Nephron progenitor cell (in vitro differentiated cells): ENCODE data around the gene LASP1NB.

Experiments
- DNase-seq: peaks from one replicate; pipeline ENCODE4 v3.0.0; 2021
- H3K27ac Mint-ChIP-seq: 2 replicates; pipeline ENCODE4 v1.8.0; 2021; ENCODE audit warnings: mild to moderate bottlenecking, moderate library complexity, mixed read lengths
- H3K27me3 Mint-ChIP-seq: 2 replicates; pipeline ENCODE4 v1.8.0; 2021; ENCODE audit warnings: mild to moderate bottlenecking, low read depth, mixed read lengths; ENCODE audit not compliant: poor library complexity
- H3K36me3 Mint-ChIP-seq: 2 replicates; pipeline ENCODE4 v1.8.0; 2021; ENCODE audit warnings: low read depth, mixed read lengths
- H3K4me1 Mint-ChIP-seq: 2 replicates; pipeline ENCODE4 v1.8.0; 2021; ENCODE audit warnings: mixed read lengths
- H3K4me3 Mint-ChIP-seq: 2 replicates; pipeline ENCODE4 v1.8.0; 2021; ENCODE audit warnings: mild to moderate bottlenecking, moderate library complexity, mixed read lengths
- H3K9me3 Mint-ChIP-seq: 2 replicates; pipeline ENCODE4 v1.8.0; 2021; ENCODE audit warnings: mild to moderate bottlenecking, moderate library complexity, mixed read lengths
- TF ChIP-seq, protein P1 (sequence below): fragments of 200-600 bp; sonication (generic); IDR thresholded peaks from 2 replicates; pipeline ENCODE4 v1.5.0; 2021; ENCODE audit warnings: antibody characterized with exemption

LASP1NB gene

GRCh38 chr17:38915639-38915995, 9.8 kb upstream of the LASP1NB start:
- Mint-ChIP-seq H3K4me1 (peaks cover 24% of the 10 kb centered on the region), H3K27me3 (no peaks in the 10 kb centered on the region), H3K4me3 (no peak overlapping the region), H3K9me3 (no peaks in the 10 kb centered on the region), H3K36me3 (peaks cover 38% of the 10 kb centered on the region), H3K27ac (no peak overlapping the region)
- DNase-seq, result no peak
- TF ChIP-seq, protein P1, sequence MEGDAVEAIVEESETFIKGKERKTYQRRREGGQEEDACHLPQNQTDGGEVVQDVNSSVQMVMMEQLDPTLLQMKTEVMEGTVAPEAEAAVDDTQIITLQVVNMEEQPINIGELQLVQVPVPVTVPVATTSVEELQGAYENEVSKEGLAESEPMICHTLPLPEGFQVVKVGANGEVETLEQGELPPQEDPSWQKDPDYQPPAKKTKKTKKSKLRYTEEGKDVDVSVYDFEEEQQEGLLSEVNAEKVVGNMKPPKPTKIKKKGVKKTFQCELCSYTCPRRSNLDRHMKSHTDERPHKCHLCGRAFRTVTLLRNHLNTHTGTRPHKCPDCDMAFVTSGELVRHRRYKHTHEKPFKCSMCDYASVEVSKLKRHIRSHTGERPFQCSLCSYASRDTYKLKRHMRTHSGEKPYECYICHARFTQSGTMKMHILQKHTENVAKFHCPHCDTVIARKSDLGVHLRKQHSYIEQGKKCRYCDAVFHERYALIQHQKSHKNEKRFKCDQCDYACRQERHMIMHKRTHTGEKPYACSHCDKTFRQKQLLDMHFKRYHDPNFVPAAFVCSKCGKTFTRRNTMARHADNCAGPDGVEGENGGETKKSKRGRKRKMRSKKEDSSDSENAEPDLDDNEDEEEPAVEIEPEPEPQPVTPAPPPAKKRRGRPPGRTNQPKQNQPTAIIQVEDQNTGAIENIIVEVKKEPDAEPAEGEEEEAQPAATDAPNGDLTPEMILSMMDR, result no peak

DNA sequence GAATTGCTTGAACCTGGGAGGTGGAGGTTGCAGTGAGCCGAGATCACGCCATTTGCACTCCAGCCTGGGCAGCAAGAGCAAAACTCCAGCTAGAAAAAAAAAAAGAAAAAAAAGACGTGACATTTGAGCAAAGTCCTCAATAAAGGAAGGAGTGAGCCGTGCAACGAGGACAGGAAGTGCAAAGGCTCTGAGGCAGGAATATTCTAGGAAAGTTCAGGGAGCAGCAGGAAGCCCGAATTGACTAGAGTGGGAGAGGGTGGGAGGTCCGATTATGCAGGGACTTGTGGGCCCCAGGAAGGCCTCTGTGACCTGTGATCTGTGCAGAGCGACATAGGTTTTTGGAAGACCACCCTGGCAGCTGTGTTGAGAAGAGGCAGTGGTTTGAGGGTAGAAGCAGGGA, 8.6 kb upstream of the LASP1NB start:
- Mint-ChIP-seq H3K27ac (peak overlapping the region; percentile 64), H3K36me3 (peaks cover 38% of the 10 kb centered on the region), H3K4me3 (no peak overlapping the region), H3K9me3 (no peaks in the 10 kb centered on the region), H3K27me3 (no peaks in the 10 kb centered on the region), H3K4me1 (peaks cover 35% of the 10 kb centered on the region)
- no peak for DNase-seq
- TF ChIP-seq, protein P1, result no peak

GRCh38 chr17:38917259-38917658, 8.2 kb upstream of the LASP1NB start:
- Mint-ChIP-seq H3K4me3 (no peak overlapping the region), H3K4me1 (peaks cover 40% of the 10 kb centered on the region), H3K27ac (peak overlapping the region; percentile 64), H3K27me3 (no peaks in the 10 kb centered on the region), H3K9me3 (no peaks in the 10 kb centered on the region), H3K36me3 (peaks cover 38% of the 10 kb centered on the region)
- TF ChIP-seq, protein P1, result no peak
- DNase-seq, result no peak

DNA sequence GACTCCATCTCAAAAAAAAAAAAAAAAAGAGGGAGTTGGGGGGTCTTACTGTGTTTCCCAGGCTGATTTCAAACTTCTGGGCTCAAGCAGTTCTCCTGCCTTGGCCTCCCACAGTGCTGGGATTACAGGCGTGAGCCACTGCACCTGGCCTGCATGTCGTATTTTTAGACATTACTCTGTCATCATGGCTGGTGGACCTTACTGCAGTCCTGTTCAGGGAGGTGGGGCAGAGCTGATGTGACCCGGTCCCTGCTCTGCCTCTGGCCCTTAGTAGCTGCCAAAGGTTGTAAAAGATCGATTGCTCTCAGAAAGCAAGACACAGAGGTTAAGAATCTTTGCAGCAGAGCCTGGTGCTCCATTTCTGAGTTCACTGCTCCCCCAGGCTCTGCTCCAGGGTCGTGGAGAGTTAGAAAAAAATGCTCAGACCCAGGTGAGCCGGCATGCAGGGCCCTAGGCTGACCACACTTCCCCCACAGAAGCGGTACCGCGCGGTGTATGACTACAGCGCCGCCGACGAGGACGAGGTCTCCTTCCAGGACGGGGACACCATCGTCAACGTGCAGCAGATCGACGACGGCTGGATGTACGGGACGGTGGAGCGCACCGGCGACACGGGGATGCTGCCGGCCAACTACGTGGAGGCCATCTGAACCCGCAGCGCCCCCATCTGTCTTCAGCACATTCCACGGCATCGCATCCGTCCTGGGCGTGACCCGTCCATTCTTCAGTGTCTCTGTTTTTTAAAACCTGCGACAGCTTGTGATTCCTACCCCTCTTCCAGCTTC, 7.1 kb upstream of the LASP1NB start:
- no peaks in the 10 kb centered on the region for H3K9me3 Mint-ChIP-seq
- peak overlapping the region; percentile 83 for H3K27ac Mint-ChIP-seq
- H3K4me3 Mint-ChIP-seq, result no peak overlapping the region
- H3K27me3 Mint-ChIP-seq, result no peaks in the 10 kb centered on the region
- DNase-seq, result no peak
- H3K4me1 Mint-ChIP-seq, result peaks cover 40% of the 10 kb centered on the region
- peaks cover 38% of the 10 kb centered on the region for H3K36me3 Mint-ChIP-seq
- TF ChIP-seq, protein P1, result no peak

DNA sequence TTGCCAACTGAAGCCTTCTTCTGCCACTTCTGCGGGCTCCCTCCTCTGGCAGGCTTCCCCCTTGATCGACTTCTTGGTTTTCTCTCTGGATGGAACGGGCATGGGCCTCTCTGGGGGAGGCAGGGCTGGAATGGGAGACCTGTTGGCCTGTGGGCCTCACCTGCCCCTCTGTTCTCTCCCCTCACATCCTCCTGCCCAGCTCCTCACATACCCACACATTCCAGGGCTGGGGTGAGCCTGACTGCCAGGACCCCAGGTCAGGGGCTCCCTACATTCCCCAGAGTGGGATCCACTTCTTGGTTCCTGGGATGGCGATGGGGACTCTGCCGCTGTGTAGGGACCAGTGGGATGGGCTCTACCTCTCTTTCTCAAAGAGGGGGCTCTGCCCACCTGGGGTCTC, 6.5 kb upstream of the LASP1NB start:
- H3K27ac Mint-ChIP-seq, result no peak overlapping the region
- no peak for DNase-seq
- no peak overlapping the region for H3K4me3 Mint-ChIP-seq
- TF ChIP-seq, protein P1, result no peak
- peaks cover 40% of the 10 kb centered on the region for H3K4me1 Mint-ChIP-seq
- H3K9me3 Mint-ChIP-seq, result no peaks in the 10 kb centered on the region
- peaks cover 38% of the 10 kb centered on the region for H3K36me3 Mint-ChIP-seq
- H3K27me3 Mint-ChIP-seq, result no peaks in the 10 kb centered on the region
